GM23338 (cell line): ENCODE data around the gene SRR. TPM values are rescaled to one million over a fixed set of nuclear protein-coding genes. Genes with fewer than 3 reads are reported as not detected.

Experiments used
- ATAC-seq: fragments of 200-7000 bp; cut with Tn5 transposase; 3 replicates; pipeline ENCODE4 v1.9.1; 2020
- DNase-seq: peaks from one replicate; pipeline ENCODE4 v3.0.0-alpha.2; 2015; ENCODE audit warnings: low spot score
- H2AFZ ChIP-seq: fragments of 200-600 bp; sonication (generic); 2 replicates; pipeline ENCODE4 v1.8.0; 2016; ENCODE audit warnings: antibody characterized with exemption, mild to moderate bottlenecking, moderate library complexity
- H3F3A ChIP-seq: fragments of 200-600 bp; sonication (generic); replicated peaks from 2 replicates; pipeline ENCODE4 v1.8.0; 2017; ENCODE audit warnings: antibody characterized with exemption, mixed run types, low read depth
- H3K27ac ChIP-seq: fragments of 200-600 bp; sonication (generic); 2 replicates; pipeline ENCODE4 v1.6.1; 2016; ENCODE audit warnings: low read depth
- H3K27me3 ChIP-seq: fragments of 200-600 bp; sonication (generic); 2 replicates; pipeline ENCODE4 v1.8.0; 2016; ENCODE audit warnings: mild to moderate bottlenecking, mixed run types, moderate library complexity; ENCODE audit not compliant: insufficient read depth
- H3K36me3 ChIP-seq: fragments of 200-600 bp; sonication (generic); 2 replicates; pipeline ENCODE4 v1.8.0; 2016; ENCODE audit warnings: mild to moderate bottlenecking; ENCODE audit not compliant: insufficient read depth
- H3K4me1 ChIP-seq: fragments of 200-600 bp; sonication (generic); 2 replicates; pipeline ENCODE4 v1.8.0; 2016; ENCODE audit warnings: mild to moderate bottlenecking, moderate library complexity; ENCODE audit not compliant: insufficient read depth
- H3K4me2 ChIP-seq: fragments of 200-600 bp; sonication (generic); 2 replicates; pipeline ENCODE4 v1.7.1; 2017; ENCODE audit warnings: mixed run types
- H3K4me3 ChIP-seq: fragments of 200-600 bp; sonication (generic); 2 replicates; pipeline ENCODE4 v1.6.1; 2016; ENCODE audit warnings: mixed run types
- H3K79me2 ChIP-seq: fragments of 200-600 bp; sonication (generic); replicated peaks from 2 replicates; pipeline ENCODE4 v1.8.0; 2017; ENCODE audit warnings: mild to moderate bottlenecking; ENCODE audit not compliant: insufficient read depth
- H3K9me2 ChIP-seq: fragments of 200-600 bp; sonication (generic); 2 replicates; pipeline ENCODE4 v1.8.0; 2017; ENCODE audit not compliant: insufficient read depth
- H4K20me1 ChIP-seq: fragments of 200-600 bp; sonication (generic); replicated peaks from 2 replicates; pipeline ENCODE4 v1.8.0; 2017; ENCODE audit warnings: mild to moderate bottlenecking; ENCODE audit not compliant: insufficient read depth
- H3K27ac Mint-ChIP-seq: 2 replicates; pipeline ENCODE4 v1.8.0; 2020; ENCODE audit warnings: inconsistent platforms, mild to moderate bottlenecking, moderate library complexity, mixed read lengths
- H3K27me3 Mint-ChIP-seq: 3 replicates; pipeline ENCODE4 v1.8.0; 2022; ENCODE audit warnings: low read depth, mild to moderate bottlenecking, moderate library complexity, mixed read lengths, inconsistent platforms; ENCODE audit not compliant: insufficient read depth, poor library complexity
- H3K36me3 Mint-ChIP-seq: 3 replicates; pipeline ENCODE4 v1.8.0; 2021; ENCODE audit warnings: low read depth, mild to moderate bottlenecking, inconsistent platforms, moderate library complexity, mixed read lengths
- H3K4me1 Mint-ChIP-seq: 3 replicates; pipeline ENCODE4 v1.8.0; 2020; ENCODE audit warnings: mild to moderate bottlenecking, inconsistent platforms, mixed read lengths
- H3K4me3 Mint-ChIP-seq: 3 replicates; pipeline ENCODE4 v1.8.0; 2021; ENCODE audit warnings: moderate library complexity, mild to moderate bottlenecking, inconsistent platforms, mixed read lengths
- H3K9me3 Mint-ChIP-seq: 3 replicates; pipeline ENCODE4 v1.8.0; 2020; ENCODE audit warnings: moderate library complexity, mild to moderate bottlenecking, inconsistent platforms, mixed read lengths
- CREB1 ChIP-seq: fragments of 250-450 bp; sonication (Bioruptor Pico); IDR thresholded peaks from 2 replicates; pipeline ENCODE4 v1.5.0; 2020; ENCODE audit warnings: low read depth, mild to moderate bottlenecking, moderate library complexity
- EZH2 ChIP-seq: fragments of 200-600 bp; sonication (generic); IDR thresholded peaks from one replicate; pipeline ENCODE4 v1.8.0; 2017; ENCODE audit warnings: antibody characterized with exemption, mild to moderate bottlenecking, low read depth; ENCODE audit not compliant: unreplicated experiment
- EZH2phosphoT487 ChIP-seq: fragments of 200-600 bp; sonication (generic); IDR thresholded peaks from one replicate; pipeline ENCODE4 v1.8.1; 2018; ENCODE audit warnings: antibody characterized with exemption; ENCODE audit not compliant: unreplicated experiment
- JUNB ChIP-seq: IDR thresholded peaks from one replicate; pipeline ENCODE4 v1.6.1; 2016; ENCODE audit warnings: antibody characterized with exemption; ENCODE audit not compliant: unreplicated experiment
- NANOG ChIP-seq: IDR thresholded peaks from 2 replicates; pipeline ENCODE4 v1.6.1; 2016; ENCODE audit warnings: antibody characterized with exemption, borderline replicate concordance
- POLR2AphosphoS5 ChIP-seq: IDR thresholded peaks from 2 replicates; pipeline ENCODE4 v1.6.1; 2016; ENCODE audit warnings: antibody characterized with exemption, low read depth
- STAT1 ChIP-seq: IDR thresholded peaks from one replicate; pipeline ENCODE4 v1.6.1; 2016; ENCODE audit warnings: antibody characterized with exemption; ENCODE audit not compliant: unreplicated experiment
- ZNF114 ChIP-seq: fragments of 250-450 bp; sonication (Bioruptor Pico); IDR thresholded peaks from 2 replicates; pipeline ENCODE4 v1.5.0; 2020; ENCODE audit warnings: mild to moderate bottlenecking, moderate library complexity
- ZNF331 ChIP-seq: fragments of 250-450 bp; sonication (Bioruptor Pico); IDR thresholded peaks from 2 replicates; pipeline ENCODE4 v1.5.0; 2020; ENCODE audit warnings: low read depth, mild to moderate bottlenecking, moderate library complexity
- polyA plus RNA-seq: library from polyadenylated mRNA; unstranded; fragments of >200 nt; fragmentation: Nextera tagmentation; extraction: Ambion mirVana; gene quantifications from 2 replicates; pipeline ENCODE4 v1.2.1, GENCODE V29; 2016
- total RNA-seq: library from RNA; depleted of rRNA; stranded (reverse); fragments of >200 nt; shearing (Covaris generic); gene quantifications from 2 replicates; pipeline ENCODE4 v1.2.3, GENCODE V29; 2014
- TF ChIP-seq, protein P1 (sequence below): IDR thresholded peaks from one replicate; pipeline ENCODE4 v1.6.1; 2018; ENCODE audit warnings: antibody characterized with exemption; ENCODE audit not compliant: unreplicated experiment
- TF ChIP-seq, protein P2 (sequence below): fragments of 250-450 bp; sonication (Bioruptor Pico); IDR thresholded peaks from 2 replicates; pipeline ENCODE4 v1.5.0; 2020; ENCODE audit warnings: mild to moderate bottlenecking, moderate library complexity
- TF ChIP-seq, protein P3 (sequence below), 2 experiments: fragments of 200-600 bp in 1 of 2; sonication (generic) in 1 of 2; conservative IDR thresholded peaks; 2 replicates each; pipeline versions ENCODE4 v1.5.1 to v1.6.1; 2016 to 2017; ENCODE audit warnings: antibody characterized with exemption in 2 of 2, low read depth in 2 of 2, mild to moderate bottlenecking in 2 of 2, moderate library complexity in 1 of 2
- TF ChIP-seq, protein P4 (sequence below): IDR thresholded peaks from 2 replicates; pipeline ENCODE4 v1.6.1; 2016; ENCODE audit warnings: antibody characterized with exemption

The SRR gene
- total and polyA plus RNA-seq, 2 experiments from 2014 or later = 2.8 to 5.4 TPM

DNA sequence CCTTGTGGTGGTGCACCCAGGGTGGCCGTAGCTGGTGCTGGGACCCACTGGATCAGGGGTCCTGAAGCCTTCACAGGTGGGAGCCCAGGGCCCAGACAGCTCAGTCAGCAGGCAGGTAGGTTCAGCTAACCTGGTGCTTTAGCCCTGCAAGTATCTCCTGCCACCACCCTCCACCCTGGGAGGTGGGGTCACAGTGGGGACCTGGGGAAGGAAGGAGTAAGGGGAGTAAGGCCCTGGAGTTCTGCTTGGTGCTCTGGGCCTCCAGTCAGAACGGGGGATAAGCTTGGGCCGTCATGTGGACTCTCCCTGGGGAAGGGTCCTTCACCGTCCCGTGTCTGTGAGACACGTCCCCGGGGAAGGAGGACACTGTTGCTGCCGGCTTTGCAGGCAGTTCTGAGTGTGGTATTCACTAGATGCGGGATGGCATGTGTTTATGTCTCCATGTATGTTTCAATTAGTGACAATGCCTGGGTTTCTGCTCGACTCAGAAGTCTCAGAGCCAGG is 54.2 kb downstream of the SRR start:
- Histone ChIP-seq H3K9me2 (no peaks in the 10 kb centered on the region), H4K20me1 (no peaks in the 10 kb centered on the region), H3K27ac (no peak overlapping the region), H3K27me3 (no peaks in the 10 kb centered on the region), H3K79me2 (no peaks in the 10 kb centered on the region), H3F3A (0 out of 2 replicates have a peak, but pooled peaks cover 11% of the 10 kb centered on the region), H2AFZ (no peak overlapping the region), H3K4me3 (no peak overlapping the region), H3K4me2 (no peak overlapping the region), H3K36me3 (no peaks in the 10 kb centered on the region), H3K4me1 (no peaks in the 10 kb centered on the region)
- DNase-seq = no peak
- Mint-ChIP-seq H3K36me3 (peaks cover 3% of the 10 kb centered on the region; the same call in 1 of the 3 replicates), H3K4me3 (no peak overlapping the region), H3K27ac (no peak overlapping the region), H3K4me1 (peaks cover 4% of the 10 kb centered on the region; the same call in 1 of the 3 replicates), H3K27me3 (peaks cover 4% of the 10 kb centered on the region), H3K9me3 (no peaks in the 10 kb centered on the region)
- TF ChIP-seq, protein P1, sequence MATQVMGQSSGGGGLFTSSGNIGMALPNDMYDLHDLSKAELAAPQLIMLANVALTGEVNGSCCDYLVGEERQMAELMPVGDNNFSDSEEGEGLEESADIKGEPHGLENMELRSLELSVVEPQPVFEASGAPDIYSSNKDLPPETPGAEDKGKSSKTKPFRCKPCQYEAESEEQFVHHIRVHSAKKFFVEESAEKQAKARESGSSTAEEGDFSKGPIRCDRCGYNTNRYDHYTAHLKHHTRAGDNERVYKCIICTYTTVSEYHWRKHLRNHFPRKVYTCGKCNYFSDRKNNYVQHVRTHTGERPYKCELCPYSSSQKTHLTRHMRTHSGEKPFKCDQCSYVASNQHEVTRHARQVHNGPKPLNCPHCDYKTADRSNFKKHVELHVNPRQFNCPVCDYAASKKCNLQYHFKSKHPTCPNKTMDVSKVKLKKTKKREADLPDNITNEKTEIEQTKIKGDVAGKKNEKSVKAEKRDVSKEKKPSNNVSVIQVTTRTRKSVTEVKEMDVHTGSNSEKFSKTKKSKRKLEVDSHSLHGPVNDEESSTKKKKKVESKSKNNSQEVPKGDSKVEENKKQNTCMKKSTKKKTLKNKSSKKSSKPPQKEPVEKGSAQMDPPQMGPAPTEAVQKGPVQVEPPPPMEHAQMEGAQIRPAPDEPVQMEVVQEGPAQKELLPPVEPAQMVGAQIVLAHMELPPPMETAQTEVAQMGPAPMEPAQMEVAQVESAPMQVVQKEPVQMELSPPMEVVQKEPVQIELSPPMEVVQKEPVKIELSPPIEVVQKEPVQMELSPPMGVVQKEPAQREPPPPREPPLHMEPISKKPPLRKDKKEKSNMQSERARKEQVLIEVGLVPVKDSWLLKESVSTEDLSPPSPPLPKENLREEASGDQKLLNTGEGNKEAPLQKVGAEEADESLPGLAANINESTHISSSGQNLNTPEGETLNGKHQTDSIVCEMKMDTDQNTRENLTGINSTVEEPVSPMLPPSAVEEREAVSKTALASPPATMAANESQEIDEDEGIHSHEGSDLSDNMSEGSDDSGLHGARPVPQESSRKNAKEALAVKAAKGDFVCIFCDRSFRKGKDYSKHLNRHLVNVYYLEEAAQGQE = no peak
- TF ChIP-seq, protein P2, sequence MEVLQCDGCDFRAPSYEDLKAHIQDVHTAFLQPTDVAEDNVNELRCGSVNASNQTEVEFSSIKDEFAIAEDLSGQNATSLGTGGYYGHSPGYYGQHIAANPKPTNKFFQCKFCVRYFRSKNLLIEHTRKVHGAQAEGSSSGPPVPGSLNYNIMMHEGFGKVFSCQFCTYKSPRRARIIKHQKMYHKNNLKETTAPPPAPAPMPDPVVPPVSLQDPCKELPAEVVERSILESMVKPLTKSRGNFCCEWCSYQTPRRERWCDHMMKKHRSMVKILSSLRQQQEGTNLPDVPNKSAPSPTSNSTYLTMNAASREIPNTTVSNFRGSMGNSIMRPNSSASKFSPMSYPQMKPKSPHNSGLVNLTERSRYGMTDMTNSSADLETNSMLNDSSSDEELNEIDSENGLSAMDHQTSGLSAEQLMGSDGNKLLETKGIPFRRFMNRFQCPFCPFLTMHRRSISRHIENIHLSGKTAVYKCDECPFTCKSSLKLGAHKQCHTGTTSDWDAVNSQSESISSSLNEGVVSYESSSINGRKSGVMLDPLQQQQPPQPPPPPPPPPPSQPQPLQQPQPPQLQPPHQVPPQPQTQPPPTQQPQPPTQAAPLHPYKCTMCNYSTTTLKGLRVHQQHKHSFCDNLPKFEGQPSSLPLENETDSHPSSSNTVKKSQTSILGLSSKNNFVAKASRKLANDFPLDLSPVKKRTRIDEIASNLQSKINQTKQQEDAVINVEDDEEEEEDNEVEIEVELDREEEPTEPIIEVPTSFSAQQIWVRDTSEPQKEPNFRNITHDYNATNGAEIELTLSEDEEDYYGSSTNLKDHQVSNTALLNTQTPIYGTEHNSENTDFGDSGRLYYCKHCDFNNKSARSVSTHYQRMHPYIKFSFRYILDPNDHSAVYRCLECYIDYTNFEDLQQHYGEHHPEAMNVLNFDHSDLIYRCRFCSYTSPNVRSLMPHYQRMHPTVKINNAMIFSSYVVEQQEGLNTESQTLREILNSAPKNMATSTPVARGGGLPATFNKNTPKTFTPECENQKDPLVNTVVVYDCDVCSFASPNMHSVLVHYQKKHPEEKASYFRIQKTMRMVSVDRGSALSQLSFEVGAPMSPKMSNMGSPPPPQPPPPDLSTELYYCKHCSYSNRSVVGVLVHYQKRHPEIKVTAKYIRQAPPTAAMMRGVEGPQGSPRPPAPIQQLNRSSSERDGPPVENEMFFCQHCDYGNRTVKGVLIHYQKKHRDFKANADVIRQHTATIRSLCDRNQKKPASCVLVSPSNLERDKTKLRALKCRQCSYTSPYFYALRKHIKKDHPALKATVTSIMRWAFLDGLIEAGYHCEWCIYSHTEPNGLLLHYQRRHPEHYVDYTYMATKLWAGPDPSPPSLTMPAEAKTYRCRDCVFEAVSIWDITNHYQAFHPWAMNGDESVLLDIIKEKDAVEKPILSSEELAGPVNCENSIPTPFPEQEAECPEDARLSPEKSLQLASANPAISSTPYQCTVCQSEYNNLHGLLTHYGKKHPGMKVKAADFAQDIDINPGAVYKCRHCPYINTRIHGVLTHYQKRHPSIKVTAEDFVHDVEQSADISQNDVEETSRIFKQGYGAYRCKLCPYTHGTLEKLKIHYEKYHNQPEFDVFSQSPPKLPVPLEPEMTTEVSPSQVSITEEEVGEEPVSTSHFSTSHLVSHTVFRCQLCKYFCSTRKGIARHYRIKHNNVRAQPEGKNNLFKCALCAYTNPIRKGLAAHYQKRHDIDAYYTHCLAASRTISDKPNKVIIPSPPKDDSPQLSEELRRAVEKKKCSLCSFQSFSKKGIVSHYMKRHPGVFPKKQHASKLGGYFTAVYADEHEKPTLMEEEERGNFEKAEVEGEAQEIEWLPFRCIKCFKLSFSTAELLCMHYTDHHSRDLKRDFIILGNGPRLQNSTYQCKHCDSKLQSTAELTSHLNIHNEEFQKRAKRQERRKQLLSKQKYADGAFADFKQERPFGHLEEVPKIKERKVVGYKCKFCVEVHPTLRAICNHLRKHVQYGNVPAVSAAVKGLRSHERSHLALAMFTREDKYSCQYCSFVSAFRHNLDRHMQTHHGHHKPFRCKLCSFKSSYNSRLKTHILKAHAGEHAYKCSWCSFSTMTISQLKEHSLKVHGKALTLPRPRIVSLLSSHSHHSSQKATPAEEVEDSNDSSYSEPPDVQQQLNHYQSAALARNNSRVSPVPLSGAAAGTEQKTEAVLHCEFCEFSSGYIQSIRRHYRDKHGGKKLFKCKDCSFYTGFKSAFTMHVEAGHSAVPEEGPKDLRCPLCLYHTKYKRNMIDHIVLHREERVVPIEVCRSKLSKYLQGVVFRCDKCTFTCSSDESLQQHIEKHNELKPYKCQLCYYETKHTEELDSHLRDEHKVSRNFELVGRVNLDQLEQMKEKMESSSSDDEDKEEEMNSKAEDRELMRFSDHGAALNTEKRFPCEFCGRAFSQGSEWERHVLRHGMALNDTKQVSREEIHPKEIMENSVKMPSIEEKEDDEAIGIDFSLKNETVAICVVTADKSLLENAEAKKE (CRISPR knock-in tag) = no peak
- TF ChIP-seq NANOG (no peak), EZH2phosphoT487 (no peak), EZH2 (no peak), JUNB (no peak), ZNF331 (no peak), STAT1 (no peak), POLR2AphosphoS5 (no peak), ZNF114 (no peak), CREB1 (CRISPR knock-in tag) (no peak)
- TF ChIP-seq, protein P3, sequence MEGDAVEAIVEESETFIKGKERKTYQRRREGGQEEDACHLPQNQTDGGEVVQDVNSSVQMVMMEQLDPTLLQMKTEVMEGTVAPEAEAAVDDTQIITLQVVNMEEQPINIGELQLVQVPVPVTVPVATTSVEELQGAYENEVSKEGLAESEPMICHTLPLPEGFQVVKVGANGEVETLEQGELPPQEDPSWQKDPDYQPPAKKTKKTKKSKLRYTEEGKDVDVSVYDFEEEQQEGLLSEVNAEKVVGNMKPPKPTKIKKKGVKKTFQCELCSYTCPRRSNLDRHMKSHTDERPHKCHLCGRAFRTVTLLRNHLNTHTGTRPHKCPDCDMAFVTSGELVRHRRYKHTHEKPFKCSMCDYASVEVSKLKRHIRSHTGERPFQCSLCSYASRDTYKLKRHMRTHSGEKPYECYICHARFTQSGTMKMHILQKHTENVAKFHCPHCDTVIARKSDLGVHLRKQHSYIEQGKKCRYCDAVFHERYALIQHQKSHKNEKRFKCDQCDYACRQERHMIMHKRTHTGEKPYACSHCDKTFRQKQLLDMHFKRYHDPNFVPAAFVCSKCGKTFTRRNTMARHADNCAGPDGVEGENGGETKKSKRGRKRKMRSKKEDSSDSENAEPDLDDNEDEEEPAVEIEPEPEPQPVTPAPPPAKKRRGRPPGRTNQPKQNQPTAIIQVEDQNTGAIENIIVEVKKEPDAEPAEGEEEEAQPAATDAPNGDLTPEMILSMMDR (conservative IDR thresholded peaks at IDR 0.05; ENCODE audit: low read depth in 2 of 2) = no peak
- TF ChIP-seq, protein P4, sequence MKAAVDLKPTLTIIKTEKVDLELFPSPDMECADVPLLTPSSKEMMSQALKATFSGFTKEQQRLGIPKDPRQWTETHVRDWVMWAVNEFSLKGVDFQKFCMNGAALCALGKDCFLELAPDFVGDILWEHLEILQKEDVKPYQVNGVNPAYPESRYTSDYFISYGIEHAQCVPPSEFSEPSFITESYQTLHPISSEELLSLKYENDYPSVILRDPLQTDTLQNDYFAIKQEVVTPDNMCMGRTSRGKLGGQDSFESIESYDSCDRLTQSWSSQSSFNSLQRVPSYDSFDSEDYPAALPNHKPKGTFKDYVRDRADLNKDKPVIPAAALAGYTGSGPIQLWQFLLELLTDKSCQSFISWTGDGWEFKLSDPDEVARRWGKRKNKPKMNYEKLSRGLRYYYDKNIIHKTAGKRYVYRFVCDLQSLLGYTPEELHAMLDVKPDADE = no peak
- ATAC-seq = no peak
